GM10266 (cell line): ENCODE data around the gene LAMC3.

Experiments
- DNase-seq: peaks from one replicate; pipeline ENCODE4 v3.0.0; 2012; ENCODE audit errors: extremely low spot score
- TF ChIP-seq, protein P1 (sequence below): IDR thresholded peaks from 2 replicates; pipeline ENCODE4 v1.5.1; 2012; ENCODE audit warnings: mild to moderate bottlenecking, low read depth; ENCODE audit not compliant: control insufficient read depth, insufficient read depth; ENCODE audit errors: missing control alignments

LAMC3 gene

DNA sequence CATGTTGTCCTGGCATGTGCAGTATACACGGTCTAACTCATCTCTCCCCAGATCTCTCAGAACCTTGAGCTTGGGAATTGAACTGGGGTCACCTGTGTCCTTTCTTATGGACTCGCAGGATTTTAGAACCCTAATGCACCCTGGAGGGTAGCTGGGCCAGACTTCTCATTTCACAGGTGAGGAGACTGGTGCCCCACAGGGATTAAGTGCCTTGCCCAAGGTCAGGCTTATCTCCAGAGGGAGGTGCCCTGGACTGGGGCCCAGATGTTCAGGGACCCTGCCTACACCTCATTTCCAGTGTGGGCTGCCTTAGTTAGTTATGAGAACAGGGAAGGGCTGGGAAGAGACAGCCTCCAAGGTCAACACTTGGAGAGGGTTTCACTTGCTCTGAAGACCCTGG is 112.4 kb downstream of the LAMC3 start:
- no peak for DNase-seq
- TF ChIP-seq, protein P1, sequence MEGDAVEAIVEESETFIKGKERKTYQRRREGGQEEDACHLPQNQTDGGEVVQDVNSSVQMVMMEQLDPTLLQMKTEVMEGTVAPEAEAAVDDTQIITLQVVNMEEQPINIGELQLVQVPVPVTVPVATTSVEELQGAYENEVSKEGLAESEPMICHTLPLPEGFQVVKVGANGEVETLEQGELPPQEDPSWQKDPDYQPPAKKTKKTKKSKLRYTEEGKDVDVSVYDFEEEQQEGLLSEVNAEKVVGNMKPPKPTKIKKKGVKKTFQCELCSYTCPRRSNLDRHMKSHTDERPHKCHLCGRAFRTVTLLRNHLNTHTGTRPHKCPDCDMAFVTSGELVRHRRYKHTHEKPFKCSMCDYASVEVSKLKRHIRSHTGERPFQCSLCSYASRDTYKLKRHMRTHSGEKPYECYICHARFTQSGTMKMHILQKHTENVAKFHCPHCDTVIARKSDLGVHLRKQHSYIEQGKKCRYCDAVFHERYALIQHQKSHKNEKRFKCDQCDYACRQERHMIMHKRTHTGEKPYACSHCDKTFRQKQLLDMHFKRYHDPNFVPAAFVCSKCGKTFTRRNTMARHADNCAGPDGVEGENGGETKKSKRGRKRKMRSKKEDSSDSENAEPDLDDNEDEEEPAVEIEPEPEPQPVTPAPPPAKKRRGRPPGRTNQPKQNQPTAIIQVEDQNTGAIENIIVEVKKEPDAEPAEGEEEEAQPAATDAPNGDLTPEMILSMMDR, result no peak

DNA sequence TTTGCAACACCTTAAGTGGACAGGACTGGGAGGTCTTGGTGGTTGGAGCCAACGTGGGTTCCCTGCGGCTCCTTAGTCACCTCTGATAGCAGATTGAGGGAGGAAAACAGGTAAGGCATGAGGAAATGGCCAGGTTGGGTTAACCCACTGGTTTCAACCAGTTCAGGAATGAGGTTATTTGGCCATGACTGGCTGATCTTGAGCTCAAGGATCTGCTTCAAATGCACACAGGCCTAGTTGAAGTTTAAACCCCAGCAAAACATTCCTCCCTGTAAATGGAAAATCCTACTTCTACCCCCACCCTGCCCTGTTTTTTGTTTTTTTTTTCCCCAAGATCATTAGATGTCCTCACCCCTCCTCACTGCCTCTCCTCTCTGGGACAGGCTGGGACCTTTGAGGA is 113.2 kb downstream of the LAMC3 start:
- no peak for DNase-seq
- TF ChIP-seq, protein P1, result no peak

DNA sequence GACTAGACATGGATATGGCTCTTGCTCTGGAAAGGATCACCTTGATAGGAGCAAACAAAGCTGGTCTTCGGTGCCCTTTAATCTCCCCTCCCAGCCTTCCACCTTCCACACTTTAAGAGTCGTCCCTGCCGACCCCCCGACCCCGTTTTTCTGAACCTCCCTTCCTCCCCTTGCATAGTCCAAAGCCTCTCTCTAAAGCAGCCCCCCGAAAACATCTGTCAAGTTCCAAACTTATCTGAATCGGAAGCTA is 116.0 kb downstream of the LAMC3 start:
- TF ChIP-seq, protein P1, result no peak
- no peak for DNase-seq

DNA sequence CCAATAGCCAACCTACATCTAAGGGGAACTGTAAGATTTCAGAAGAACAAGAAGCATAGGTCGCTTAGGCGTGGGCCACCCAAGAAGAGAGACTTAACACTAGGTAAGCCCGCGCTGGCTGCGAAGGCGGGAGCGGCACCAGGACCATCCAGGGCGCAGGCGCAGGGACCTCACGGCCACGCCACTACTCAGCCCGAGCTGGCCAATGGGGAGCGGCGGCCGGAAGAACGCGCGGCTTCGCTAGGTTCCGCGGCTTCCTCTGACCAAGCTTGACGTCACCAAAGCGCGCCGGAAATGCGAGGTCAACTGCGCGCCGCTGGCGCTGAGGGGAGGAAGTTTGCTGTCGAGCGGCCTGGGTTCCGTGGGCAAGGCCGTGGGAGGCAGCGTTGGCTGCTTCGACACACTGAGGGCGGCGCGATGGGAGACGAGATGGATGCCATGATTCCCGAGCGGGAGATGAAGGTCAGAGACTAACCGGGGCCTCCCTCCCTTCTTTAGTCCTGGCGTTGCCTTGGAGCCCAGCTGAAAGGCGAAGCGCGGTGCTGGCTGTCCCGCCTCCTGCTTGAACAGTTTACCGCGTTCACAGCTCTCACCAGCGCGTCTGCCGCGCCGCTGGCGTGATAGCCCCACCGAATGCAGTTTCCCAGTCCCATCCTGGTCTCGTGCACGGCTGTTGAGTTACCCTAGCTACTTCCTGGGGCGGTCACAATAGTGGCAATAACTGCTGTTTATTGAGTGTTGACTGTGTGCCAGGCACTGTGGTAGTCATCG is 116.5 kb downstream of the LAMC3 start, which contains the start of gene NUP214:
NUP214 (plus strand) TSS at position 299 of the 771 bp plus-strand sequence; CDS start at position 418, 119 bp downstream.
- DNase-seq, result peak; percentile 97
- TF ChIP-seq, protein P1, result no peak

DNA sequence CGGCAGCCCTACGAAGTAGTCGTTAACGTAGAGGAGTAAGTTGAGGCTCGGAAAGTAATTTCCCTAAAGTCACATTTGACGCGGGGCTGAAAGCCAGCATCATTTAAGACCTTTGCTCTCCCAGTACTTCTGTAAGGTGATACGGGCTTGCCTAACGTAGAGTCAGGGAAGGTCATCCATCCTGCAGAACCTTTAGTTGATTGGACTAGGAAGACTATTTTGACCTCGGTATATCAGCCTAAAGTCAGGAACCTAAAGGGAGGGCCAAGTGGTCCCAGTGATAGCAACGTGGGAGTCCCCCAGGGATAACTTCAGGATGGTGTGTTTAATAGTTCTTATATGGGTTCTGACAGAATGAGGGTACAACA is 117.1 kb downstream of the LAMC3 start:
- DNase-seq, result no peak
- TF ChIP-seq, protein P1, result no peak

DNA sequence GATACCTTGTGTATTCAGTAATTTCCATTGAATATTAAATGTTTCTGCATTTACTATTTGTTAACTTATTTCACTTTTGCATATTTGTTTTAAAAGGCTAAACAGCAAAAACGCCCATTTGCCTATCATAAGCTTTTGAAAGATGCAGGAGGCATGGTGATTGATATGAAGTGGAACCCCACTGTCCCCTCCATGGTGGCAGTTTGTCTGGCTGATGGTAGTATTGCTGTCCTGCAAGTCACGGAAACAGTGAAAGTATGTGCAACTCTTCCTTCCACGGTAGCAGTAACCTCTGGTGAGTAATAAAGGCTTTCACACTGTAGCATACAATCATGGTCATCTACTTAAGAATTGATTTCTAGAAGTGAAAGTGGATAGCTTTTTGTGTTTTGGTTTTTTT is 120.2 kb downstream of the LAMC3 start:
- DNase-seq, result no peak
- TF ChIP-seq, protein P1, result no peak

DNA sequence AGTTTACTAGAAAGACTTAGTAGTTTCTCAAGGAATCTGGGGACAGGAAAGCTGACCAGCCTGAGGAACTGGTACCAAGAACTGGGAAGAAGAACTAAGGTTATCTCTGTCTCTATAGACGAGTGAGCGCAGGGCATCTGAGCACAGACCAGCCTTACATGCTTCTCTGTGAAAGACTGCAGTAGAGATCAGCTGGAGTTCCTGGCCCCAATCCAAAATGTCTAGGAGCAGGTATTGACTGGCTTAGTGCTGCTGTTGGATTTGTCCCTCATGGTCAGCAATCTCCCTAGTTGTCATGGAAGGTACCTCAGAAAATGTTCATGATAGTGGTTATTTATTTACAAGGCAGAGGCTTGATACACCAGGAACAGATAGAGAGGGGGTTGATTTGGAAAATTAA is 129.7 kb downstream of the LAMC3 start:
- TF ChIP-seq, protein P1, result no peak
- DNase-seq, result no peak
